Activated CD4-positive, alpha-beta T cell treated with anti-CD3 and anti-CD28 coated beads for 48 hours (primary cell): ENCODE measurements around the gene ENTPD2.

Source experiments
- DNase-seq: peaks from one replicate; pipeline ENCODE4 v3.0.0-alpha.2; 2020

ENTPD2 gene

GRCh38 chr9:137078701-137079400, 25.0 kb upstream of the ENTPD2 start:
- no peak for DNase-seq

- DNase-seq, result peak; percentile 49
Observed at GRCh38 chr9:137077758-137078693, 24.2 kb upstream of the ENTPD2 start.

GRCh38 chr9:137077010-137077747, 23.3 kb upstream of the ENTPD2 start, which contains the start of gene UAP1L1:
TSS of gene UAP1L1 (plus strand) at chr9:137077517. CDS start at chr9:137077533, 16 bp downstream.
- peak; percentile 50 for DNase-seq

- DNase-seq, result no peak
Observed at GRCh38 chr9:137076636-137077009, 22.8 kb upstream of the ENTPD2 start.

GRCh38 chr9:137075275-137075775, 21.5 kb upstream of the ENTPD2 start:
- no peak for DNase-seq

GRCh38 chr9:137074657-137075274, 20.9 kb upstream of the ENTPD2 start:
- no peak for DNase-seq

GRCh38 chr9:137073992-137074399, 20.1 kb upstream of the ENTPD2 start:
- no peak for DNase-seq

GRCh38 chr9:137071282-137071681, 17.4 kb upstream of the ENTPD2 start:
- no peak for DNase-seq

- DNase-seq, result no peak
Observed at GRCh38 chr9:137070906-137071275, 17.0 kb upstream of the ENTPD2 start.

GRCh38 chr9:137070201-137070905, 16.5 kb upstream of the ENTPD2 start, which contains the start of gene SAPCD2:
TSS of gene SAPCD2 (minus strand) at chr9:137070557. CDS start at chr9:137070460, 97 bp downstream.
- DNase-seq, result peak; percentile 89

GRCh38 chr9:137069508-137070091, 15.7 kb upstream of the ENTPD2 start:
- DNase-seq, result no peak

- no peak for DNase-seq
Observed at GRCh38 chr9:137068539-137069507, 15.0 kb upstream of the ENTPD2 start.

- peak; percentile 90 for DNase-seq
Observed at GRCh38 chr9:137067860-137068538, 14.1 kb upstream of the ENTPD2 start.

GRCh38 chr9:137066096-137066861, 12.4 kb upstream of the ENTPD2 start:
- DNase-seq, result no peak

- no peak for DNase-seq
Observed at GRCh38 chr9:137065336-137065967, 11.6 kb upstream of the ENTPD2 start.

- DNase-seq, result no peak
Observed at GRCh38 chr9:137064880-137065164, 11.0 kb upstream of the ENTPD2 start.

GRCh38 chr9:137064027-137064879, 10.4 kb upstream of the ENTPD2 start:
- DNase-seq, result peak; percentile 75
